ENCODE measurements around the gene TNIP1.

TNIP1 gene

DNA sequence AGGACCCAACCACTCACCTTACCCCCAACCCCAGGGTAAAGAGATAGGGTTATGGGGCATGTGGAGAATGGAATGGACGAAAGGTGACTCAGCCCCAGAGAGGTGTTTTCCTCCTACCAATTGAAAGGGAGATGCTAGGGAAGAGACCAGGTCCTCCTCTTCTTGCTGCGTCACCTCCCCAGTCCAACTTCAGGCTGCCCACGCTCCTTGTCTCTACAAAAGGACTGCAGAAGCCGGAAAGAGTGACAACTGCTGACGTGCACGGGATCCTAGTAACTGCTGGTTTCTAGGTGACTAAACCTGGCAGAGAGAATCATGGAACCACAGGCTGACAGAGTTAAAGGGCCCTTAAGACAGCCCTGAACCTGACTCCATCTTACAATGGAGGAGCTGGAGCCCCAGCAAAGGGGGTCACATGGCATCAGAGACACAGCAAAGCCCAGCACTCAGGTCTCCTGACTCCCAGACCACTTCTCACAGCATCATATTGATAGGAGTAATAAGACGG lies 58.3 kb downstream of the TNIP1 start:
- no peak for DNase-seq (ENCODE audit: low spot score)

GRCh38 chr5:151021746-151022145 lies 59.1 kb downstream of the TNIP1 start:
- DNase-seq (ENCODE audit: low spot score): no peak

GRCh38 chr5:151020304-151021110 lies 60.3 kb downstream of the TNIP1 start, which contains the start of gene GPX3:
Gene GPX3 (plus strand): TSS chr5:151020591. CDS start chr5:151020655, 64 bp downstream.
- peak; percentile 84 for DNase-seq (ENCODE audit: low spot score)

GRCh38 chr5:151019331-151019730 lies 61.5 kb downstream of the TNIP1 start:
- no peak for DNase-seq (ENCODE audit: low spot score)

DNA sequence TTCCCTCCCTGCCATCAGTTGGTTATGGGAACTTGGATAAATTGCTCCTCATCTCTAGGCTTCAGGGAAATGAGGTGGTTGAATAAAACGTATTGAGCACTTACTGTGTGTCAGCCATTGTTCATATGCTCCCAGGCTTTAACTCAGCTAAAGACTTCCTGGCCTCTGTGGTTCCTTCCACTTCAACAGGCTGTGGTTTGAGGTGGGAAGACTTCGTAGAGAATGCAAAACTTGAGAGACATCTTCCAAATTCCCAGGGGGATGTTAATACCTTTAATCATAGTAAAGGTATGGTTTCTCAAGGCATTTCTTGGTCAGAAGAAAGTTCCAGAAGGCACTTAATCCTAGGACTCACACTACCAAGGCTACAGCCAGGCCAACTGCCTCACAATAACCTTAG lies 62.0 kb downstream of the TNIP1 start:
- DNase-seq (ENCODE audit: low spot score): no peak

DNA sequence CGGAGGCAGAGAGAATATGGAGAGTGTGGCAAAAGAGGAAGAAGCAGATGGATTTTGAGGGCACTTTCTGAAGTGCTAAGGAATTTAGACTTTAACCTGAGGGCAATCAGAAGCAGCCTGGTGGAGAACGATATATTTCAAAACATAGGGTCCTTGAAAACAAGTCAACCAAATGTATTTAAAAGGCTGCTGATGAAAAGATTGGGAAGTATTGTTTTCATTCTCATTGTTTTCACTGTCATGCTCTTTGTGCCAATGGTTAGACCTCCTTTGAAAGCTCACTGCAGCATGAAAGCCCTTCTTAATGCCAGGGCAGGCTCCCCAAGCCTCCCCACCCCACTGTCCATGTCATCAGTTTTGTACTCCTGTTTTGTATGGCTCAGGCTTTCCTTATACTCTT lies 62.9 kb downstream of the TNIP1 start:
- no peak for DNase-seq (ENCODE audit: low spot score)

DNA sequence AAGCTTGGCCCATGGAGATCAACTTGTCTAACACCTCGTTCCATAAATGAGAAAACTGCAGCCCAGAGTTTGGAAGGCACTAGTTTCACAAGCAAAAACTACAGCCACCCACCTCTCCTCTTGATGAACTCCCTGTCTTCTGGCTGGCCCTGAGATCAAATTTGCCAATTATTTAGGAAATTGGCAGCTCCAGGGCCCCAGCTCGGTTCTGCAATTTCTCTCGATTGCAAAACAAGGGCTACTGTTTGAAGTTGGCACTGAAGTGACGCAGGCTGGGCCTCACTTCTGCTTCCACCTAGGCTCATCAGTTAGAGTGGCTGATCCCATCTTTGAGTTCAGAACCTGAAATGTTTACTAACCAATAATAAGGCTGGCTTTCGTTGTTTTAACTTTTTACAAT lies 64.1 kb downstream of the TNIP1 start:
- no peak for DNase-seq (ENCODE audit: low spot score)

DNA sequence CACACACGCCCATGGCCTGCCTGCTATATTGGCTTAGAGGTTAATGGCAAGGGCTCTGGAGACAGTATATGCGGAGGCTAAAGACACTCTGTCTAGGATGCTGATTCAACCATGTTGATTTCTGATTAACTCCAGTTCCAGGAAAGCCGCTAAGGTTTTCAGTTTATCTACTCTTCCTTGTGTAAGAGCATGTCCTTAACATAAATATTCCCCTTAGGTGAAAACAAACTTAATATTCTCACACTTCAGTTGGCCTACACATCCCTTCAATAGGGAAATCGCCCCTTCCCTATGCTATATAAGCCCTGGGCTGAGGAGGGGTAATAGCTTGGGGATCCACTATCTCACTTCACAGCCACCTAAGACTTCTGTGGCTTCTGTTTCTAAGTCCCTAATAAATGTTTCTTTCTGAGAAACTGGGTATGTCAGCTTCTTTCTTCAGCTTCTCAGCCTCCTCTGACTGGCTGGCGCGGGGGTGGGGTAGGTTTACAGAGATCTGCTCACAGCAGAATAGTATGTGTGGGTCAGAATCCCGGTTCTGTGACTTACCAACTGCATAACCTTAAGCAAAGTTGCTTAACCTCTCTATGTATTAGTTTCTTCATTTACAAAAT lies 64.8 kb downstream of the TNIP1 start:
- DNase-seq (ENCODE audit: low spot score): no peak

DNA sequence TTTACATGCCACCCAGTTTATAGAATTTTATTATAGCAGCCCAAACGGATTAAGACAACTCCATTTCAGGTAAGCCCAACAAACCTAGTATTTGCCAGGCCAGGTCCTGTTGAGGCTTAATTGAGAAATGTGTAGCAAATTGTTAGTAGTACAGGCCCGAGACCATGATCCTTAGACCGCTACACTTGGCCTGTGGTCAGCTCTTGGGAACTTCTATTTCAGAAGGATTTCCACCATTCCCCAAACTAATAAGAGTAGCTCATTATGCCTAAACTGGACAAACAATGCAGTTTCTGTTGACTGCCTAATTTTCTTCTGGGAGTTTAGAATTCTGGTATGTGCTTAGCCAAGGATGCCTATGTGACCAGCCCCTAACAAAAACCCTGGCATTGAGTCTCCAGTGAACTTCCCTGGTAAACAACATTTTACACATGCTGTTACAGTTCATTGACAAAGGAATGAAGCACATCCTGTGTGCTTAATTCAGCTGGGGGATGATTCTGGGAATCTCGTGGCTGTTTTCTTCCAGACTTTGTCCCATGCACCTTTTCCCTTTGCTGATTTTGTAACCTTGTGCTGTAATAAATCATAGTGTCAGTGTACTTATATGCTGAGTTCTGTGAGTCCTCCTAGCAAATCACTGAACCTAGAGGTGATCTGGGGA lies 66.0 kb downstream of the TNIP1 start:
- DNase-seq (ENCODE audit: low spot score): no peak

- no peak for DNase-seq (ENCODE audit: low spot score)
Observed at GRCh38 chr5:151012862-151013261, 68.0 kb downstream of the TNIP1 start.

DNA sequence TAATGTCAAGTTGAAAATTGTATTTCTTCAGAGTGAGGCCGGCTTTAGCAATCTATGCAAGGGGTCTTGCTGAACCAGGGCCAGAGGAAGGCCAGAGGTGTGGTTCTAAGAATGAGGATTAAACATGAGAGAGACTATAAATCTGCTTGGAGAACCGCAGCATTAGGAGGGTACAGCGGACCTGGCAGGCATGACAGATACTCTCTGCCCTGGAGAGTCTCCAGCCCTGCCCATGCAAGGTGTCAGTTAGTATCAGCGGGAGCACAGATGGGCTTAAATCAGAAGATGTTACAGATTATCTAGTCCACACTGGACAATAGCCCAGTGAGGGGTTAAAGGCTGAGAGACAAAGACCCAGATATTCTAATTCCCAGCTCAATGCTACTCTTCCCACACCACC lies 71.9 kb downstream of the TNIP1 start:
- DNase-seq (ENCODE audit: low spot score): no peak

DNA sequence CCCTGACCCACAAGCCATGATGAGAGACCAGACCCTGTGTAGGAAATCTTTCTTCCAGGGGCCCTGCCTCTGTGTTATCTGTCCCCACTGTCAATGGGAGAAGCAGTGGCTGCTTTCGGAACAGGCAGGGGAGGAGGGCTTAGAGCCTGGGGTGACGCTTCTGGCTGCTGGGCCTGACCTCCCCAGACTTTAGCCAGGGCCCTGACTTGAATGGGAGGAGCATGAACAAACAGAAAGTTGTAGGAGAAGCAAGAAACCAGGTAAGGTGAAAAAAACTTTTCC lies 72.7 kb downstream of the TNIP1 start:
- DNase-seq (ENCODE audit: low spot score): no peak

- DNase-seq (ENCODE audit: low spot score): peak; percentile 56
Observed at GRCh38 chr5:151007430-151008209, 73.2 kb downstream of the TNIP1 start.

- DNase-seq (ENCODE audit: low spot score): peak; percentile 64
Observed at GRCh38 chr5:151006704-151007334, 74.0 kb downstream of the TNIP1 start.

GRCh38 chr5:151005950-151006576 lies 74.8 kb downstream of the TNIP1 start:
- DNase-seq (ENCODE audit: low spot score): peak; percentile 85

- peak; percentile 26 for DNase-seq (ENCODE audit: low spot score)
Observed at GRCh38 chr5:151005187-151005949, 75.5 kb downstream of the TNIP1 start.

GRCh38 chr5:151004499-151004898 lies 76.3 kb downstream of the TNIP1 start:
- DNase-seq (ENCODE audit: low spot score): no peak

- no peak for DNase-seq (ENCODE audit: low spot score)
Observed at GRCh38 chr5:151003503-151003860, 77.4 kb downstream of the TNIP1 start.

GRCh38 chr5:151002681-151003502 lies 77.9 kb downstream of the TNIP1 start:
- no peak for DNase-seq (ENCODE audit: low spot score)

DNA sequence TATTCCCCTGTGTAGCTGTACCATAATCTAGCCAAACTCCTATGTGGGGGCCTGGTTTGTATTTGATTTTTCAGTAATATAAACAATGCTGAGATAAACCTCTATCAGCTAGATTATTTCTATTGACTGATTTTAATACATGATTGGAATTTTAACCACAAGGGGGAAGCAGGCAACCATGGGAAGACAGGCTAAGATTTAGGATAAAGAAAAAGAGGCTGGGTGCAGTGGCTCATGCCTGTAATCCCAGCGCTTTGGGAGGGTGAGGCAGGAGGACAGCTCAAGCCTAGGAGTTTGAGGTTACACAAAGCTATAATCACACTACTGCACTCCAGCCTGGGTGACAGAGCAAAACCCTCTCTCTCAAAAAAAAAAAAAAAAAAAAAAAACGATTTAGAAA lies 78.6 kb downstream of the TNIP1 start:
- DNase-seq (ENCODE audit: low spot score): no peak

All from left forelimb (tissue), 1 donor.